Vagina (tissue), 2 donors: ENCODE results near the gene EIF5B. TPM values are rescaled to one million over a fixed set of nuclear protein-coding genes. Genes with fewer than 3 reads are reported as not detected.
"Not testable (repeated sequence)": the region's sequence is repeated elsewhere in the genome, so short reads cannot be mapped to it uniquely, and the experiment has no call there.

ENCODE experiments used
- DNase-seq, 2 donors: peaks; one replicate each; pipeline ENCODE4 v3.0.0-alpha.2; 2017; ENCODE audit errors: extremely low spot score in 2 of 2
- H3K27ac ChIP-seq: fragments of 200-600 bp; sonication (generic); one replicate; pipeline ENCODE4 v1.5.1; 2019
- H3K27me3 ChIP-seq: fragments of 200-600 bp; sonication (generic); one replicate; pipeline ENCODE4 v1.5.1; 2019
- H3K36me3 ChIP-seq, 2 donors: fragments of 200-600 bp; sonication (generic); one replicate each; pipeline ENCODE4 v1.5.1; 2017 to 2019
- H3K4me1 ChIP-seq: fragments of 200-600 bp; sonication (generic); one replicate; pipeline ENCODE4 v1.5.1; 2019
- H3K4me3 ChIP-seq, 2 donors: fragments of 200-600 bp; sonication (generic); 1 replicate in 1 of 2; 2 replicates in 1 of 2; pipeline ENCODE4 v1.5.1; 2016 to 2019
- H3K9me3 ChIP-seq: fragments of 200-600 bp; sonication (generic); one replicate; pipeline ENCODE4 v1.5.1; 2019
- CTCF ChIP-seq, 3 experiments: fragments of 450-650 bp in 2 of 3; fragments of 200-600 bp in 1 of 3; sonication (generic) in 1 of 3; IDR thresholded peaks; one replicate each; pipeline ENCODE4 v1.5.1; 2017 to 2019; ENCODE audit warnings: antibody characterized with exemption in 3 of 3, mild to moderate bottlenecking in 2 of 3, moderate library complexity in 2 of 3
- POLR2A ChIP-seq, 2 donors: fragments of 450-650 bp; IDR thresholded peaks; one replicate each; pipeline ENCODE4 v1.6.1; 2017; ENCODE audit warnings: antibody characterized with exemption in 2 of 2, mild to moderate bottlenecking in 2 of 2, moderate library complexity in 2 of 2
- POLR2AphosphoS5 ChIP-seq, 2 donors: sonication (generic); formaldehyde crosslinking; IDR thresholded peaks; one replicate each; pipeline ENCODE4 v1.9.0; 2017; ENCODE audit warnings: antibody characterized with exemption in 2 of 2, mild to moderate bottlenecking in 2 of 2, low read depth in 1 of 2; ENCODE audit not compliant: insufficient read depth in 1 of 2
- intact Hi-C: fragments of 100-400 bp; cut with DNase I; formaldehyde crosslinking; loops from one replicate; pipeline ENCODE4 v1.15.1; 2023
- total RNA-seq: library from RNA; depleted of rRNA; stranded (reverse); fragments of >200 nt; gene quantifications from one replicate; pipeline ENCODE4 v1.2.3, GENCODE V29; 2016

The EIF5B gene, protein sequence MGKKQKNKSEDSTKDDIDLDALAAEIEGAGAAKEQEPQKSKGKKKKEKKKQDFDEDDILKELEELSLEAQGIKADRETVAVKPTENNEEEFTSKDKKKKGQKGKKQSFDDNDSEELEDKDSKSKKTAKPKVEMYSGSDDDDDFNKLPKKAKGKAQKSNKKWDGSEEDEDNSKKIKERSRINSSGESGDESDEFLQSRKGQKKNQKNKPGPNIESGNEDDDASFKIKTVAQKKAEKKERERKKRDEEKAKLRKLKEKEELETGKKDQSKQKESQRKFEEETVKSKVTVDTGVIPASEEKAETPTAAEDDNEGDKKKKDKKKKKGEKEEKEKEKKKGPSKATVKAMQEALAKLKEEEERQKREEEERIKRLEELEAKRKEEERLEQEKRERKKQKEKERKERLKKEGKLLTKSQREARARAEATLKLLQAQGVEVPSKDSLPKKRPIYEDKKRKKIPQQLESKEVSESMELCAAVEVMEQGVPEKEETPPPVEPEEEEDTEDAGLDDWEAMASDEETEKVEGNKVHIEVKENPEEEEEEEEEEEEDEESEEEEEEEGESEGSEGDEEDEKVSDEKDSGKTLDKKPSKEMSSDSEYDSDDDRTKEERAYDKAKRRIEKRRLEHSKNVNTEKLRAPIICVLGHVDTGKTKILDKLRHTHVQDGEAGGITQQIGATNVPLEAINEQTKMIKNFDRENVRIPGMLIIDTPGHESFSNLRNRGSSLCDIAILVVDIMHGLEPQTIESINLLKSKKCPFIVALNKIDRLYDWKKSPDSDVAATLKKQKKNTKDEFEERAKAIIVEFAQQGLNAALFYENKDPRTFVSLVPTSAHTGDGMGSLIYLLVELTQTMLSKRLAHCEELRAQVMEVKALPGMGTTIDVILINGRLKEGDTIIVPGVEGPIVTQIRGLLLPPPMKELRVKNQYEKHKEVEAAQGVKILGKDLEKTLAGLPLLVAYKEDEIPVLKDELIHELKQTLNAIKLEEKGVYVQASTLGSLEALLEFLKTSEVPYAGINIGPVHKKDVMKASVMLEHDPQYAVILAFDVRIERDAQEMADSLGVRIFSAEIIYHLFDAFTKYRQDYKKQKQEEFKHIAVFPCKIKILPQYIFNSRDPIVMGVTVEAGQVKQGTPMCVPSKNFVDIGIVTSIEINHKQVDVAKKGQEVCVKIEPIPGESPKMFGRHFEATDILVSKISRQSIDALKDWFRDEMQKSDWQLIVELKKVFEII
- 31.2 TPM for total RNA-seq

DNA sequence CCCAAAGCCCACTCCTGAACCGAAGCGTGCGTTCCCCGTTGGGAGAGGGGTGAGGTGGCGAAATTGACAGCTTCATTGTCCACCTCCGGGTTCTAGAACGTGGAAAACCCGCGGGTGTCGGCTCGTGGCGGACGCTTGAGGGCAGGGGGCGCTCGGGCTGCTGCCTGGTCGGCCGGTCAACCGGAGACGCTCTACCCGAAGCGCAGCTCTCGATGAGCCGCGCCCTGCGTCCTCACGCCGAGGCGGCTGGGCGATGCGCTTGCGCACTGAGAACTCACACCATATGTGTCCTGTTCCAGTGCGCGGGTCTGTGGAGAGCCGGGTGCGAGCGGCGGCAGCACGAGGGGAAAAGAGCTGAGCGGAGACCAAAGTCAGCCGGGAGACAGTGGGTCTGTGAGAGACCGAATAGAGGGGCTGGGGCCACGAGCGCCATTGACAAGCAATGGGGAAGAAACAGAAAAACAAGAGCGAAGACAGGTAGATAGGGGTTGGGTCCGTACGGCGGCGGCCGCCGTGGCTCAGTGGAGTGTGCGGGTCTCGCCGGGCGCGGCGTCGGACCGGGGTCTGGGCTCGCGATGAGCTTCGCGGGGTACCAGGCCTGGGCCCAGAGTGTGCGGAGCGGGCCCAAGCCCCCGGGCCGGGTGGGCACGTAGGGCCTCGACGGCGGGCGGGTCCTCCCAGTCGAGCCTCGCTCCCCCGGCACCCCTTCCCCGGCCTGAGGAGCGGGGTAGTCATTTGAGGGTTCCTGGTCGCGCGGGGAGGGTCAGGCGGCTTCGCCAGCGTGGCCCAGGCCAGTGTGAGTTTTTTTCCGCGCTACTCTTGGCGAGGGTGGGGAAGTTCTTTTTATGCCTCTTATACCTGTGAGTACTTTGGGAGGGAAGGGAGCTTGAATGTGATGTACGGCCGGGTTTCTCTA, at the start of gene EIF5B:
Gene EIF5B (plus strand): TSS at position 277 of the 916 bp plus-strand sequence. CDS start 166 bp downstream, at position 443.
- Histone ChIP-seq H3K27me3 (no peaks in the 10 kb centered on the region), H3K4me1 (peaks cover 34% of the 10 kb centered on the region), H3K4me3 (peak within 1 kb of the TSS; percentile 78 to 97), H3K36me3 (peaks cover 0 to 8% of the 10 kb centered on the region in 2 donors), H3K27ac (peak within 1 kb of the TSS; percentile 91), H3K9me3 (no peaks in the 10 kb centered on the region)
- TF ChIP-seq POLR2AphosphoS5 (IDR thresholded peaks at IDR 0.05; ENCODE audit: insufficient read depth in 1 of 2, low read depth in 1 of 2) = peak; percentile 86 to 91
- peak; percentile 24 to 61 (median 26) for TF ChIP-seq CTCF (IDR thresholded peaks at IDR 0.05)
- TF ChIP-seq POLR2A (IDR thresholded peaks at IDR 0.05) = no peak
- peak in 1 of 2 donors; percentile 95 for DNase-seq
- intact Hi-C loops = no loop called here

DNA sequence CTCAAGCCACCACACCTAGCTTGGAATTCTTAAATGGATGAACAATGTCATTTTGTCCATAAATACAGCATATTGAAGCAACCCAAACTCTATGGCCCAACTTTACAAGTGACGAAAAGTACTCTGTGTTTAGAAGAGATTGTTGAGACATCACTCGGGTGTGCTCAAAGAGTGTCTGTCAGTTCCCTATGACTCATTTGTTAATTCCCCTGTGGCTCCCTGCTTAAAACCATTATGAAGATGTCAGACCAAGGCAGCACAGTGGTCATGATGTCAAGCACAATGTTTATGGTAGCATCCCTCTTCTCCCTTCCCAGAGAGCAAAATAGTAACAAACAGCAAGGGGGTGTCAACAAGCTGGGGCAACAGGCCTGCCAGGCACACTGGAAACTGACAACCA, 39.2 kb upstream of the EIF5B start:
- Histone ChIP-seq H3K27me3 (no peaks in the 10 kb centered on the region), H3K4me1 (no peaks in the 10 kb centered on the region), H3K36me3 (no peaks in the 10 kb centered on the region), H3K4me3 (no peak overlapping the region), H3K9me3 (no peaks in the 10 kb centered on the region), H3K27ac (no peak overlapping the region)
- no peak for TF ChIP-seq POLR2A (IDR thresholded peaks at IDR 0.05)
- no peak for TF ChIP-seq CTCF (IDR thresholded peaks at IDR 0.05)
- TF ChIP-seq POLR2AphosphoS5 (IDR thresholded peaks at IDR 0.05; ENCODE audit: insufficient read depth in 1 of 2, low read depth in 1 of 2) = no peak
- intact Hi-C loops = no loop called here
- no peak for DNase-seq

GRCh38 chr2:99299580-99299979, 37.6 kb upstream of the EIF5B start:
- DNase-seq = no peak
- Histone ChIP-seq H3K4me3 (no peak overlapping the region), H3K27me3 (no peaks in the 10 kb centered on the region), H3K9me3 (no peaks in the 10 kb centered on the region), H3K36me3 (no peaks in the 10 kb centered on the region), H3K4me1 (no peaks in the 10 kb centered on the region), H3K27ac (no peak overlapping the region)
- TF ChIP-seq POLR2AphosphoS5 (IDR thresholded peaks at IDR 0.05; ENCODE audit: insufficient read depth in 1 of 2, low read depth in 1 of 2) (no peak), CTCF (IDR thresholded peaks at IDR 0.05) (no peak), POLR2A (IDR thresholded peaks at IDR 0.05) (no peak)
- intact Hi-C loops = no loop called here

DNA sequence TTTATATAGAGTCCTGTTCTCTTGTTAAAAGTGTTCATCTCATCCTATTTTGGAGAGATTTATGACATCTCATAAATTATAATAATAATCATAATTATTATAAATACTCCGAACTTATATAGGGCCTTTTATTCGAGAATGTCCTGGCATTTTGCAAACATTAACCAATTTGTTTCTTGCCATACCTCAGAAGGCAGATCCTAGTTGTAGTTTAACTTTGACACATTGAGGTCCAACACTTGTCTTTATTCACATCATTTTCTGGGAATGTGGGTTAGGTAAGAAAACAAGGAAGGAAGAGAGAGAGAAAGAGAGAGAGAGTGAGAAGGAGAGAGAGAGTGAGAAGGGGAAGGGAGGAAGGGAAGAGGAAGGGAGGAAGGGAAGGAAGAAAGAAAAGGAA, 36.1 kb upstream of the EIF5B start, which contains the start of gene LYG1:
Gene LYG1 (minus strand): TSS at position 101 of the 400 bp plus-strand sequence. CDS start 5,527 bp downstream, outside the sequence.
- H3K4me1 ChIP-seq, H3K36me3 ChIP-seq: not testable (repeated sequence)

More for the DNA sequence above, 36.1 kb upstream of the EIF5B start, which contains the start of gene LYG1:
- H3K27me3 ChIP-seq, H3K27ac ChIP-seq, DNase-seq, intact Hi-C loops, H3K4me3 ChIP-seq, H3K9me3 ChIP-seq: not testable (repeated sequence)
